ENCODE data around the gene MTHFD2. TPM values are rescaled to one million over a fixed set of nuclear protein-coding genes. Genes with fewer than 3 reads are reported as not detected.

The MTHFD2 gene
- polyA plus RNA-seq, 3 donors: 24.1 to 39.4 (median 38.5) TPM

DNA sequence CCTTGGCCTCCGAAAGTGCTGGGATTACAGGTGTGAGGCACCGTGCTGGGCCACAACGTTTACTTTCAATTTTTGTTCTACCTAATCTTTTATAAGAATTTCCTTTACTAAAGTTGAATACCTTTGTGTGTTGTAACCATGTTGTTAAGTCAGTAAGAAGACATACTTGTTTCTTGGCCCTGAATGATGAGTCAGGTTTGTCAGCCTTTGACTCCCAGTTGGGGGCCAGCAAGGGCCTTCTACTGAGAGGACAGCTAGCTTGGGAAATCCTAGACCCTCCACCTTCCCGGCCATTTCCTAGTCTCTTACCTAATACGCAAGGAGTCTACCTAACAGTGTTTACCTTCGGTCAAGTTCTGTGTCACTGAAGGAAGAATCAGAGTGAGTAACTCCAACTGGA lies 22.7 kb downstream of the MTHFD2 start:
- Mint-ChIP-seq H3K4me3 (no peak overlapping the region), H3K27me3 (ENCODE audit: low read depth in 3 of 3) (no peaks in the 10 kb centered on the region), H3K36me3 (peaks cover 33 to 47% of the 10 kb centered on the region in 2 donors), H3K27ac (peak overlapping the region in 2 of 7 donors; percentile 22 to 50), H3K9me3 (no peaks in the 10 kb centered on the region), H3K4me1 (peaks cover 25% of the 10 kb centered on the region)
- Histone ChIP-seq H3K9ac (ENCODE audit: insufficient read depth, low read length, poor library complexity, severe bottlenecking) (no peak overlapping the region), H3K4me2 (replicated peaks; ENCODE audit: extremely low read depth, low read length, poor library complexity, severe bottlenecking) (no peak overlapping the region), H4K20me1 (ENCODE audit: insufficient read depth, low read length) (no peaks in the 10 kb centered on the region), H3K4me1 (ENCODE audit: control insufficient read depth in 1 of 2, insufficient read depth in 2 of 2, low read length in 2 of 2) (peaks cover 9 to 10% of the 10 kb centered on the region in 2 donors), H3K27me3 (ENCODE audit: control insufficient read depth in 2 of 2, insufficient read depth in 2 of 2, low read length in 2 of 2) (no peaks in the 10 kb centered on the region), H2AFZ (ENCODE audit: insufficient read depth, low read depth, low read length, poor library complexity, severe bottlenecking) (no peak overlapping the region), H3K79me2 (ENCODE audit: insufficient read depth, low read length) (no peaks in the 10 kb centered on the region), H3K4me3 (replicated peaks in 1 of 3; ENCODE audit: low read depth in 2 of 3, low read length in 3 of 3) (no peak overlapping the region), H3K9me3 (replicated peaks in 1 of 2; ENCODE audit: control insufficient read depth in 1 of 2, insufficient read depth in 1 of 2, low read length in 2 of 2) (no peaks in the 10 kb centered on the region), H3K36me3 (replicated peaks in 1 of 2; ENCODE audit: control insufficient read depth in 1 of 2, insufficient read depth in 2 of 2, low read length in 2 of 2) (peaks cover 21 to 50% of the 10 kb centered on the region in 2 donors), H3K27ac (ENCODE audit: low read depth in 1 of 2, low read length in 2 of 2) (no peak overlapping the region)
- WGBS (ENCODE audit: insufficient coverage): 93% methylated on average over 3 of the region's 6 CpGs
- DNase-seq: no peak
- TF ChIP-seq, protein P1, sequence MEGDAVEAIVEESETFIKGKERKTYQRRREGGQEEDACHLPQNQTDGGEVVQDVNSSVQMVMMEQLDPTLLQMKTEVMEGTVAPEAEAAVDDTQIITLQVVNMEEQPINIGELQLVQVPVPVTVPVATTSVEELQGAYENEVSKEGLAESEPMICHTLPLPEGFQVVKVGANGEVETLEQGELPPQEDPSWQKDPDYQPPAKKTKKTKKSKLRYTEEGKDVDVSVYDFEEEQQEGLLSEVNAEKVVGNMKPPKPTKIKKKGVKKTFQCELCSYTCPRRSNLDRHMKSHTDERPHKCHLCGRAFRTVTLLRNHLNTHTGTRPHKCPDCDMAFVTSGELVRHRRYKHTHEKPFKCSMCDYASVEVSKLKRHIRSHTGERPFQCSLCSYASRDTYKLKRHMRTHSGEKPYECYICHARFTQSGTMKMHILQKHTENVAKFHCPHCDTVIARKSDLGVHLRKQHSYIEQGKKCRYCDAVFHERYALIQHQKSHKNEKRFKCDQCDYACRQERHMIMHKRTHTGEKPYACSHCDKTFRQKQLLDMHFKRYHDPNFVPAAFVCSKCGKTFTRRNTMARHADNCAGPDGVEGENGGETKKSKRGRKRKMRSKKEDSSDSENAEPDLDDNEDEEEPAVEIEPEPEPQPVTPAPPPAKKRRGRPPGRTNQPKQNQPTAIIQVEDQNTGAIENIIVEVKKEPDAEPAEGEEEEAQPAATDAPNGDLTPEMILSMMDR (IDR thresholded peaks at IDR 0.05): no peak
- intact Hi-C loops (cut with micrococcal nuclease): no loop called here

DNA sequence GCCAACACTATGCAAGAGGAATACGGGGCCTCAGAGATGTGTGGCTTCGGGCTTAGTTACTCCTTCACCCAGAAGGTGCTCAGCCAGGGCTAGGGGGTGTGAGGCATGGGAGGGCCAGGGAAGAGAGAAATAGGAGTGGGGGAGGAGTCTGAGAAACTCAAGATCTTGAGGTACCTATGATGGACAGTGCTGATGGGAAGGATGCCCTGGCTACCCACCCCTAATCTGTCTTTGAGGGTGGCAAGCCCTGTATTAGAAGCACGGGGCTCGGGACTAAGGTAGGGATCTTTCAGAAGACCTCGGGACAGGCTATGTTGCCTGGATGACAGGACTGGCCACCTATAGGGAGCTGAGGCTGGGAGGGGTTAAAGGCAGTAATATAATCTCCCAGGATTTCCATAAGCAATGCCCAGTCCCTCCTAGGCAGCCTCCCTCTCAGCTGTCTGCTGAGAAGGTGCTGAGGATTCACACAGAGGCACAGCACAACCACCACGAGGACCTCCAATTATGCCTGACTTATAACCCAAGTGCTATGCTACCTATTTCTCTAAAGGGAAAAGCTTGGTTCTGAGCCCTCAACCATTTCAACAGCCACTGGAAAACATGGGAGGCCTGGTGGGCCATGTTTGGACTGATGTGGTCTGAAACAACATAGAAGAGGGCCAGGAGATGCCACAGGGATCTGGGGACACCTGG lies 23.3 kb downstream of the MTHFD2 start:
- Histone ChIP-seq H3K79me2 (ENCODE audit: insufficient read depth, low read length) (no peaks in the 10 kb centered on the region), H3K36me3 (replicated peaks in 1 of 2; ENCODE audit: control insufficient read depth in 1 of 2, insufficient read depth in 2 of 2, low read length in 2 of 2) (peaks cover 16 to 44% of the 10 kb centered on the region in 2 donors), H3K4me2 (replicated peaks; ENCODE audit: extremely low read depth, low read length, poor library complexity, severe bottlenecking) (no peak overlapping the region), H2AFZ (ENCODE audit: insufficient read depth, low read depth, low read length, poor library complexity, severe bottlenecking) (no peak overlapping the region), H3K9me3 (replicated peaks in 1 of 2; ENCODE audit: control insufficient read depth in 1 of 2, insufficient read depth in 1 of 2, low read length in 2 of 2) (no peaks in the 10 kb centered on the region), H3K4me3 (replicated peaks in 1 of 3; ENCODE audit: low read depth in 2 of 3, low read length in 3 of 3) (no peak overlapping the region), H4K20me1 (ENCODE audit: insufficient read depth, low read length) (no peaks in the 10 kb centered on the region), H3K27me3 (ENCODE audit: control insufficient read depth in 2 of 2, insufficient read depth in 2 of 2, low read length in 2 of 2) (no peaks in the 10 kb centered on the region), H3K4me1 (ENCODE audit: control insufficient read depth in 1 of 2, insufficient read depth in 2 of 2, low read length in 2 of 2) (peaks cover 9 to 10% of the 10 kb centered on the region in 2 donors), H3K27ac (ENCODE audit: low read depth in 1 of 2, low read length in 2 of 2) (peak overlapping the region in 1 of 2 donors; percentile 26), H3K9ac (ENCODE audit: insufficient read depth, low read length, poor library complexity, severe bottlenecking) (no peak overlapping the region)
- H3K27me3 Mint-ChIP-seq (ENCODE audit: low read depth in 3 of 3): no peaks in the 10 kb centered on the region
- no peak overlapping the region for H3K4me3 Mint-ChIP-seq
- intact Hi-C loops (cut with micrococcal nuclease): no loop called here
- WGBS (ENCODE audit: insufficient coverage): 100% methylated on average over 1 of the region's 6 CpGs
- H3K9me3 Mint-ChIP-seq: no peaks in the 10 kb centered on the region
- H3K4me1 Mint-ChIP-seq: peaks cover 25% of the 10 kb centered on the region
- TF ChIP-seq, protein P1 (IDR thresholded peaks at IDR 0.05): no peak
- DNase-seq: no peak
- peak overlapping the region in 3 of 7 donors; percentile 22 to 76 (median 37) for H3K27ac Mint-ChIP-seq
- peaks cover 28 to 41% of the 10 kb centered on the region in 2 donors for H3K36me3 Mint-ChIP-seq
